SK-N-SH treated with all-trans-retinoic acid at 6 μM for 48 hours (cell line): ENCODE data around the gene GSC2.

Source experiments
- ATAC-seq: fragments of 200-7000 bp; cut with Tn5 transposase; 3 replicates; pipeline ENCODE4 v1.9.1; 2020; ENCODE audit warnings: mild to moderate bottlenecking, moderate library complexity
- ARNTL ChIP-seq: fragments of 450-650 bp; formaldehyde crosslinking; IDR thresholded peaks from 2 replicates; pipeline ENCODE4 v1.5.0; 2020; ENCODE audit warnings: low read depth, mild to moderate bottlenecking, moderate library complexity, borderline replicate concordance
- BACH2 ChIP-seq: fragments of 250-450 bp; sonication (Bioruptor Pico); IDR thresholded peaks from 2 replicates; pipeline ENCODE4 v1.9.0; 2021; ENCODE audit warnings: mild to moderate bottlenecking, borderline replicate concordance
- CSDC2 ChIP-seq: fragments of 250-450 bp; sonication (Bioruptor Pico); IDR thresholded peaks from 2 replicates; pipeline ENCODE4 v1.5.0; 2020; ENCODE audit warnings: mild to moderate bottlenecking, moderate library complexity
- GLIS3 ChIP-seq: fragments of 250-450 bp; sonication (Bioruptor Pico); IDR thresholded peaks from 2 replicates; pipeline ENCODE4 v1.5.0; 2020; ENCODE audit warnings: mild to moderate bottlenecking, moderate library complexity
- ISL1 ChIP-seq: fragments of 250-450 bp; sonication (Bioruptor Pico); IDR thresholded peaks from 2 replicates; pipeline ENCODE4 v2.1.2; 2022; ENCODE audit warnings: mild to moderate bottlenecking, moderate library complexity
- OSR1 ChIP-seq: fragments of 250-450 bp; sonication (Bioruptor Pico); IDR thresholded peaks from 2 replicates; pipeline ENCODE4 v1.8.0; 2022; ENCODE audit warnings: moderate library complexity, mild to moderate bottlenecking, inconsistent platforms
- PPARA ChIP-seq: fragments of 250-450 bp; sonication (Bioruptor Pico); IDR thresholded peaks from 2 replicates; pipeline ENCODE4 v1.5.0; 2020; ENCODE audit warnings: mild to moderate bottlenecking, borderline replicate concordance
- RARB ChIP-seq: fragments of 250-450 bp; sonication (Bioruptor Pico); IDR thresholded peaks from 2 replicates; pipeline ENCODE4 v1.8.0; 2021; ENCODE audit warnings: mild to moderate bottlenecking, moderate library complexity
- SNAI2 ChIP-seq: fragments of 250-450 bp; sonication (Bioruptor Pico); IDR thresholded peaks from 2 replicates; pipeline ENCODE4 v1.5.0; 2020; ENCODE audit warnings: mild to moderate bottlenecking, moderate library complexity
- TCF4 ChIP-seq: fragments of 250-450 bp; sonication (Bioruptor Pico); IDR thresholded peaks from 2 replicates; pipeline ENCODE4 v1.8.0; 2021; ENCODE audit warnings: mild to moderate bottlenecking, moderate library complexity, borderline replicate concordance
- TOX ChIP-seq: fragments of 250-450 bp; sonication (Bioruptor Pico); IDR thresholded peaks from 2 replicates; pipeline ENCODE4 v1.8.0; 2021; ENCODE audit warnings: mild to moderate bottlenecking, moderate library complexity, borderline replicate concordance
- ZC3H10 ChIP-seq: fragments of 250-450 bp; sonication (Bioruptor Pico); IDR thresholded peaks from 2 replicates; pipeline ENCODE4 v1.5.1; 2021; ENCODE audit warnings: mild to moderate bottlenecking, moderate library complexity
- ZFP3 ChIP-seq: fragments of 250-450 bp; sonication (Bioruptor Pico); IDR thresholded peaks from 2 replicates; pipeline ENCODE4 v1.5.0; 2020; ENCODE audit warnings: mild to moderate bottlenecking, moderate library complexity
- ZFP30 ChIP-seq: fragments of 450-650 bp; formaldehyde crosslinking; IDR thresholded peaks from 2 replicates; pipeline ENCODE4 v1.5.0; 2022; ENCODE audit warnings: mild to moderate bottlenecking, moderate library complexity
- ZNF565 ChIP-seq: fragments of 450-650 bp; formaldehyde crosslinking; conservative IDR thresholded peaks from 2 replicates; pipeline ENCODE4 v1.5.0; 2020; ENCODE audit warnings: low read depth, mild to moderate bottlenecking, moderate library complexity
- ZNF70 ChIP-seq: fragments of 450-650 bp; formaldehyde crosslinking; IDR thresholded peaks from 2 replicates; pipeline ENCODE4 v1.5.0; 2020; ENCODE audit warnings: mild to moderate bottlenecking, moderate library complexity
- TF ChIP-seq, protein P1 (sequence below): fragments of 250-450 bp; sonication (Bioruptor Pico); IDR thresholded peaks from 2 replicates; pipeline ENCODE4 v1.5.1; 2020; ENCODE audit warnings: low read depth, mild to moderate bottlenecking, moderate library complexity
- TF ChIP-seq, protein P2 (sequence below): fragments of 250-450 bp; sonication (Bioruptor Pico); IDR thresholded peaks from 2 replicates; pipeline ENCODE4 v1.8.0; 2020; ENCODE audit warnings: mild to moderate bottlenecking, moderate library complexity, borderline replicate concordance
- TF ChIP-seq, protein P3 (sequence below): fragments of 250-450 bp; sonication (Bioruptor Pico); IDR thresholded peaks from 2 replicates; pipeline ENCODE4 v1.5.1; 2021; ENCODE audit warnings: mild to moderate bottlenecking, moderate library complexity
- TF ChIP-seq, protein P4 (sequence below): fragments of 250-450 bp; sonication (Bioruptor Pico); IDR thresholded peaks from 2 replicates; pipeline ENCODE4 v1.8.0; 2021; ENCODE audit warnings: low read depth, mild to moderate bottlenecking, moderate library complexity, borderline replicate concordance

GSC2 gene

DNA sequence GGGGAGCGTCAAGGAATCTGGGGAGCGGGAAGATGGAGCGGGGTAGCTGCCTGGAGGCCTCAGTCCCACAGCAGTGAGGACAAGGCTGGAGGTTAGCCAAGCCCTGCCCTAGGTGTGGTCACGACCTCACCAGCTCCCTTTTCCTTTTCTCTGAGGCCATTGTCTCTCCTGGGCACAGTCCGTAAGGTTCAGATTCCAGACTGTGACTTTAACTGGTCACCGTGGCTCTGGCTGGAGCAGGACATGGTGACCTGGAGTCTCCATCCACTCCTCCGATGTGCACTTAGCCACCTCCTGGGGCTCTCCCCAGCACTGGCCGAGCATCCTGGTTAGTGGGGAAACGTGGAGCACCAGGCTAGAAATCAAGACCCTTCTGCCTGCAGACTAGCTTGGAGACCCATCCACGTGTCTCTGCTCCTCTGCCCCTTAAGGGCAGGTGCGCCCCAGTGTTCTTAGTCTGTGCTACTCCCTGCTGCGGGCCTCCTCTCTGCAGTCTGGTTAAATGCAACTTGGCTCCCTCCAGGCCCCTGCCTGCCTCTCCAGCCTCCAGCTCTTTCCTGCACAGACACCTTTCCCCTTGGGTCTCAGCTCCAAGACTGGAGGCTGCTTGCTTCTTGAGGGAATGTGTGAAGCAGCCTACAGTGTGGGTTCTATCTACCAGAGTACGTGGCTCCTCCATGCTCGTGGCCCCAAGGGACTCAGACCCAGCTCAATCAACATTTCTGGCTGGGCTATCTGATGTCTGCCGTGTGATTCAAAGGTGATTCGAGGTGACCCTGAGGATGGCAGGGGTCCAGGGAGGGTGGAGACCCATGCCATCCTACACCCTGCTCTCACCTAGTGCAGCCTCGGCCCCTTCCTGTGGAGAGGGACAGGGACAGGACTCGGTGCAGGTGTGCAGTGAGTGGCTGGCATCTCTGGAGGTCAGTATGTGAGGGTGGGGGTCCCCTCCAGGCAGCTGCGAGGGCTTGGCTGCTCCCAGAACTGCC lies 23.2 kb upstream of the GSC2 start:
- no peak for TF ChIP-seq TOX (CRISPR knock-in tag)
- TF ChIP-seq ARNTL (CRISPR knock-in tag): no peak
- TF ChIP-seq TCF4 (CRISPR knock-in tag): no peak
- no peak for TF ChIP-seq GLIS3
- no peak for TF ChIP-seq CSDC2
- TF ChIP-seq BACH2 (CRISPR knock-in tag): no peak
- no peak for TF ChIP-seq OSR1 (CRISPR knock-in tag)
- TF ChIP-seq ZFP30 (CRISPR knock-in tag): no peak
- no peak for TF ChIP-seq ISL1 (CRISPR knock-in tag)
- TF ChIP-seq ZFP3 (CRISPR knock-in tag): no peak
- no peak for TF ChIP-seq ZC3H10
- TF ChIP-seq, protein P1, sequence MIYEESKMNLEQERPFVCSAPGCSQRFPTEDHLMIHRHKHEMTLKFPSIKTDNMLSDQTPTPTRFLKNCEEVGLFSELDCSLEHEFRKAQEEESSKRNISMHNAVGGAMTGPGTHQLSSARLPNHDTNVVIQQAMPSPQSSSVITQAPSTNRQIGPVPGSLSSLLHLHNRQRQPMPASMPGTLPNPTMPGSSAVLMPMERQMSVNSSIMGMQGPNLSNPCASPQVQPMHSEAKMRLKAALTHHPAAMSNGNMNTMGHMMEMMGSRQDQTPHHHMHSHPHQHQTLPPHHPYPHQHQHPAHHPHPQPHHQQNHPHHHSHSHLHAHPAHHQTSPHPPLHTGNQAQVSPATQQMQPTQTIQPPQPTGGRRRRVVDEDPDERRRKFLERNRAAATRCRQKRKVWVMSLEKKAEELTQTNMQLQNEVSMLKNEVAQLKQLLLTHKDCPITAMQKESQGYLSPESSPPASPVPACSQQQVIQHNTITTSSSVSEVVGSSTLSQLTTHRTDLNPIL (CRISPR knock-in tag): no peak
- TF ChIP-seq, protein P2, sequence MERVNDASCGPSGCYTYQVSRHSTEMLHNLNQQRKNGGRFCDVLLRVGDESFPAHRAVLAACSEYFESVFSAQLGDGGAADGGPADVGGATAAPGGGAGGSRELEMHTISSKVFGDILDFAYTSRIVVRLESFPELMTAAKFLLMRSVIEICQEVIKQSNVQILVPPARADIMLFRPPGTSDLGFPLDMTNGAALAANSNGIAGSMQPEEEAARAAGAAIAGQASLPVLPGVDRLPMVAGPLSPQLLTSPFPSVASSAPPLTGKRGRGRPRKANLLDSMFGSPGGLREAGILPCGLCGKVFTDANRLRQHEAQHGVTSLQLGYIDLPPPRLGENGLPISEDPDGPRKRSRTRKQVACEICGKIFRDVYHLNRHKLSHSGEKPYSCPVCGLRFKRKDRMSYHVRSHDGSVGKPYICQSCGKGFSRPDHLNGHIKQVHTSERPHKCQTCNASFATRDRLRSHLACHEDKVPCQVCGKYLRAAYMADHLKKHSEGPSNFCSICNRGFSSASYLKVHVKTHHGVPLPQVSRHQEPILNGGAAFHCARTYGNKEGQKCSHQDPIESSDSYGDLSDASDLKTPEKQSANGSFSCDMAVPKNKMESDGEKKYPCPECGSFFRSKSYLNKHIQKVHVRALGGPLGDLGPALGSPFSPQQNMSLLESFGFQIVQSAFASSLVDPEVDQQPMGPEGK (CRISPR knock-in tag): no peak
- TF ChIP-seq PPARA (CRISPR knock-in tag): no peak
- no peak for TF ChIP-seq RARB (CRISPR knock-in tag)
- TF ChIP-seq, protein P3, sequence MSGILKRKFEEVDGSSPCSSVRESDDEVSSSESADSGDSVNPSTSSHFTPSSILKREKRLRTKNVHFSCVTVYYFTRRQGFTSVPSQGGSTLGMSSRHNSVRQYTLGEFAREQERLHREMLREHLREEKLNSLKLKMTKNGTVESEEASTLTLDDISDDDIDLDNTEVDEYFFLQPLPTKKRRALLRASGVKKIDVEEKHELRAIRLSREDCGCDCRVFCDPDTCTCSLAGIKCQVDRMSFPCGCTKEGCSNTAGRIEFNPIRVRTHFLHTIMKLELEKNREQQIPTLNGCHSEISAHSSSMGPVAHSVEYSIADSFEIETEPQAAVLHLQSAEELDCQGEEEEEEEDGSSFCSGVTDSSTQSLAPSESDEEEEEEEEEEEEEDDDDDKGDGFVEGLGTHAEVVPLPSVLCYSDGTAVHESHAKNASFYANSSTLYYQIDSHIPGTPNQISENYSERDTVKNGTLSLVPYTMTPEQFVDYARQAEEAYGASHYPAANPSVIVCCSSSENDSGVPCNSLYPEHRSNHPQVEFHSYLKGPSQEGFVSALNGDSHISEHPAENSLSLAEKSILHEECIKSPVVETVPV (CRISPR knock-in tag): no peak
- TF ChIP-seq ZNF70 (CRISPR knock-in tag): no peak
- TF ChIP-seq, protein P4, sequence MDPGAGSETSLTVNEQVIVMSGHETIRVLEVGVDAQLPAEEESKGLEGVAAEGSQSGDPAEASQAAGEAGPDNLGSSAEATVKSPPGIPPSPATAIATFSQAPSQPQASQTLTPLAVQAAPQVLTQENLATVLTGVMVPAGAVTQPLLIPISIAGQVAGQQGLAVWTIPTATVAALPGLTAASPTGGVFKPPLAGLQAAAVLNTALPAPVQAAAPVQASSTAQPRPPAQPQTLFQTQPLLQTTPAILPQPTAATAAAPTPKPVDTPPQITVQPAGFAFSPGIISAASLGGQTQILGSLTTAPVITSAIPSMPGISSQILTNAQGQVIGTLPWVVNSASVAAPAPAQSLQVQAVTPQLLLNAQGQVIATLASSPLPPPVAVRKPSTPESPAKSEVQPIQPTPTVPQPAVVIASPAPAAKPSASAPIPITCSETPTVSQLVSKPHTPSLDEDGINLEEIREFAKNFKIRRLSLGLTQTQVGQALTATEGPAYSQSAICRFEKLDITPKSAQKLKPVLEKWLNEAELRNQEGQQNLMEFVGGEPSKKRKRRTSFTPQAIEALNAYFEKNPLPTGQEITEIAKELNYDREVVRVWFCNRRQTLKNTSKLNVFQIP (CRISPR knock-in tag): no peak
- no peak for TF ChIP-seq SNAI2 (CRISPR knock-in tag)
- ATAC-seq: no peak

DNA sequence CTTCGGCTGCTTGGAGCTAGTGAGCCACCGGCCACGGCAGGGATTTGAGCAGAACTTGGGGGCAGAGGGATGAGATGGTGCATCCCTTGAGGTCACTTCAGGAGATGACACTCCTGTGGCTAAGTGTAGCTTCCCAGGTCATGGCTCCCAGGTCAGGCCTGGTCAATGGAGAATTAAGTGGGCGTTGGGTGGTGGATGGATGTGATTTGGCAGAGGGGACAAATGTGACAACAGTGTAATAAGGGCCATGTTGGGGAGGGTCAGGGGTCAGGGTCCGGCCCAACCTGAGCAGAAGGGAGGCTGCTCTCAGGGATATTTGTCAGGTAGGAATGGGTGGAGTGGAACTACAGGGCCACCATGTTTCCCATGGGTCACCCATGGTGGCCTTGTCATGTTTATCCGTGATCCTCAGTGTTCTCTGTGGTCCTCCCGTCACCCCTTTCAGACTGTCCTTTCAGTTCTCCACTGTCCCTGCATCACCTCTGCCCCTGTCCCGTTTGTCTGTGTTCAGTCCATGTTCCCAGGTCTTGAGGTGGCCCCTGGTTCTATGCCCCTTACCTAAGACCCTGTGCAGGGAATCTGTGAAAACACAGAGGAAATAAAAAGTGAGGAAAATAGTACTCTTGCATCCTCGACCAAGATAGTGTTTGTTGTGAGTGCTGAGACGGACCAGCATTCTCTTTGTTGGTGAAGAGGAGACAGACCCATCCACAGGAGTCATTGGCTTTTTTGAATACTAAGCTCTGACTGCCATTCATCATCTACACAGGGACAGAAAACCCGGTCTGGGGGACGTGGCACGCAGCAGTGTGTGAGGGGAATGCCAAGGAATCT lies 22.3 kb upstream of the GSC2 start:
- ATAC-seq: no peak
- TF ChIP-seq, protein P4 (CRISPR knock-in tag): no peak
- no peak for TF ChIP-seq GLIS3
- TF ChIP-seq, all 23 proteins: peak for 0

DNA sequence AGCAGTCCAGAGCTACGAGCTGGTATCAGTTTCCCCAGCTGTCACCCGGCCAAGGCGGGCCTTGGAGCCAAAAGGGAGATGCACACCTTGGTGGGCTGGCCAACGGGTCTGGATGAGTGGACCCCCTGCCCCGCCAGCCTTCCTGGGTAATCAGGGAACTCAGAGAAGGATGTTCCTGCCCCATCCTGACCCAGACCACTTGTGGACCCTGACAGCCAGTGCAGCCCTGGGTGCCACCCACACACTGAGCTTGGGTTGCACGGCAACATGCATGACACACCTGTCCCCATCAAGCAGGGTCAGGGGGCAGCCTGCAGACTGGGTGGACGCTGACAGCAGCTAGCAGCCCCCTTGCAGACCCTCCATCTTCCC lies 19.8 kb upstream of the GSC2 start:
- no peak for ATAC-seq
- TF ChIP-seq RARB (CRISPR knock-in tag) (no peak), ZNF565 (CRISPR knock-in tag) (no peak), ISL1 (CRISPR knock-in tag) (no peak), ZC3H10 (no peak), PPARA (CRISPR knock-in tag) (no peak), TCF4 (CRISPR knock-in tag) (no peak), OSR1 (CRISPR knock-in tag) (no peak)
- TF ChIP-seq, protein P4 (CRISPR knock-in tag): no peak
- TF ChIP-seq, protein P2 (CRISPR knock-in tag): no peak
